ENCODE data around the gene PSMA3.

Gene PSMA3

GRCh38 chr14:58299401-58300330, 55.0 kb downstream of the PSMA3 start:
- FAIRE-seq, result no peak

- FAIRE-seq, result no peak
Measured at GRCh38 chr14:58301416-58301815, 56.8 kb downstream of the PSMA3 start.

- no peak for FAIRE-seq
Measured at GRCh38 chr14:58305730-58306129, 61.1 kb downstream of the PSMA3 start.

GRCh38 chr14:58307597-58308316, 63.1 kb downstream of the PSMA3 start:
- FAIRE-seq, result no peak

GRCh38 chr14:58309086-58309485, 64.4 kb downstream of the PSMA3 start:
- FAIRE-seq, result no peak

- no peak for FAIRE-seq
Measured at GRCh38 chr14:58313699-58314098, 69.1 kb downstream of the PSMA3 start.

- peak; percentile 45 for FAIRE-seq
Measured at GRCh38 chr14:58315606-58316005, 71.0 kb downstream of the PSMA3 start.
